C4-2B (cell line): ENCODE data around the gene MCF2.
"Not testable (repeated sequence)": the region's sequence is repeated elsewhere in the genome, so short reads cannot be mapped to it uniquely, and the experiment has no call there.

Experiments used
- H3K27ac ChIP-seq: fragments of 450-650 bp; 2 replicates; pipeline ENCODE4 v1.5.1; 2017
- ZFX ChIP-seq: fragments of 450-650 bp; IDR thresholded peaks from 2 replicates; pipeline ENCODE4 v1.6.1; 2017
- TF ChIP-seq, protein P1 (sequence below): fragments of 450-650 bp; conservative IDR thresholded peaks from 2 replicates; pipeline ENCODE4 v1.5.1; 2017; ENCODE audit warnings: mild to moderate bottlenecking

MCF2 gene

DNA sequence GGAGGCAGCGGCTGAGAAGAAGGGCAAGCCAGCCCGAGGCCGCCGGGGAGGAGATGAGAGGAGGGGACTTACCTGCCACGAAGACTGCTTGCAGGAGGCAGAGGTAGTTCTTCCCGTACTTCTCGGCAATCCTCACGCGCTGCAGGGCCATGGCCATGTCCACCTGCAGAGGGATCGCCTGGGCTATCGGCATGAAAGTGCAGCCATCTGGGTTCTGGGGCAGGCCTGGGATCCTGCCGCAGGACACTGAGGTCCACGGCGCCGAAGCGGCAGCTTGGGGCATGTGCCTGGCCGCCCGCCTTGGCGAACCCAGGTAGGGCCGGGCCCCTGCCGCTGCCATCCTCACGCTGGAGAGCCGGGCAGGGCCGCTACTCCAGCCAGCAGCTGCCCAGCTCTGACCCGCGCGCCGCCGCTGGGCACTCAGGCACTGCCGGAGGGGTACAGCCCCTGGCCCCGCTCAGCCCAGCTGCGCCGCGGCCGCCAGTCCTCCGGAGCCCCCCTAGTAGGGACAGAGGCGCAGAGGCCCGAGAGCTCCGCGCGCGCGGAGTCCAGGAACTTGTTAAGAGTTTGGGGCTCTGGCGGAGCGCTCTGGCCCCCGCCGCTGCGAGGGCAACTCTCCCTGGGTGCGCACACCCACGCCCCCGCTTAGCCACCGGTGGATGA lies 16.0 kb downstream of the MCF2 start:
- H3K27ac ChIP-seq = no peak overlapping the region
- no peak for TF ChIP-seq ZFX
- TF ChIP-seq, protein P1, sequence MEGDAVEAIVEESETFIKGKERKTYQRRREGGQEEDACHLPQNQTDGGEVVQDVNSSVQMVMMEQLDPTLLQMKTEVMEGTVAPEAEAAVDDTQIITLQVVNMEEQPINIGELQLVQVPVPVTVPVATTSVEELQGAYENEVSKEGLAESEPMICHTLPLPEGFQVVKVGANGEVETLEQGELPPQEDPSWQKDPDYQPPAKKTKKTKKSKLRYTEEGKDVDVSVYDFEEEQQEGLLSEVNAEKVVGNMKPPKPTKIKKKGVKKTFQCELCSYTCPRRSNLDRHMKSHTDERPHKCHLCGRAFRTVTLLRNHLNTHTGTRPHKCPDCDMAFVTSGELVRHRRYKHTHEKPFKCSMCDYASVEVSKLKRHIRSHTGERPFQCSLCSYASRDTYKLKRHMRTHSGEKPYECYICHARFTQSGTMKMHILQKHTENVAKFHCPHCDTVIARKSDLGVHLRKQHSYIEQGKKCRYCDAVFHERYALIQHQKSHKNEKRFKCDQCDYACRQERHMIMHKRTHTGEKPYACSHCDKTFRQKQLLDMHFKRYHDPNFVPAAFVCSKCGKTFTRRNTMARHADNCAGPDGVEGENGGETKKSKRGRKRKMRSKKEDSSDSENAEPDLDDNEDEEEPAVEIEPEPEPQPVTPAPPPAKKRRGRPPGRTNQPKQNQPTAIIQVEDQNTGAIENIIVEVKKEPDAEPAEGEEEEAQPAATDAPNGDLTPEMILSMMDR = no peak

DNA sequence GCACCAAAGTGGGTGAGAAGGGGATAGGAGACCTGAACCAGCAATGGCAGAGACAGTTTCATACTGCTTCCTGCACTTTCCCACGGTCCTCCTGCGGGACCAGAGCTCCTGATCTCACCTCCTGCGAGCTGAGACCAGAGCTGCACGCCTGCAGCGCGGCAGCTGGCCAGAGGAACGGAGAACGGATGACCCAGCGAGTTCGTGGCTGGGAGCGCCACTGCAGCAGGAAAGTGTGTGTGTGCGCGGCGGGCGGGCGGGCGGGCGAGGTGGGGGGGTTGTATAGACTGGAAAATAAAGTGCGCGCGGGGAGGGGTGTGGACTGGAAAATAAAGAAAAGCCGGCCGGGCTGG lies 16.5 kb downstream of the MCF2 start:
- no peak overlapping the region for H3K27ac ChIP-seq
- TF ChIP-seq, protein P1 = no peak
- TF ChIP-seq ZFX = no peak

DNA sequence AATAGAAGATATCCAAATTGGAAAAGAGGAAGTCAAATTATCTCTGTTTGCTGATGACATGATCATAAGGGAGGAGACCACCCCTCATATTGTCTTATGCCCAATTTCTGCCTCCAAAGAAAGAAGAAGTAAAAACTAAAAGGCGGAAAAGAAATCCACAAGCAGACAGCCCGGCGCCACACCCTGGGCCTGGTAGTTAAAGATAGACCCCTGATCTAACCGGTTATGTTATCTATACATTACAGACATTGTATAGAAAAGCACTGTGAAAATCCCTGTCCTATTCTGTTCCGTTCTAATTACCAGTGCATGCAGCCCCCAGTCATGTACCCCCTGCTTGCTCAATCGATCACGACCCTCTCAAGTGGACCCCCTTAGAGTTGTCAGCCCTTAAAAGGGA lies 22.8 kb downstream of the MCF2 start:
- not testable (repeated sequence) for H3K27ac ChIP-seq

DNA sequence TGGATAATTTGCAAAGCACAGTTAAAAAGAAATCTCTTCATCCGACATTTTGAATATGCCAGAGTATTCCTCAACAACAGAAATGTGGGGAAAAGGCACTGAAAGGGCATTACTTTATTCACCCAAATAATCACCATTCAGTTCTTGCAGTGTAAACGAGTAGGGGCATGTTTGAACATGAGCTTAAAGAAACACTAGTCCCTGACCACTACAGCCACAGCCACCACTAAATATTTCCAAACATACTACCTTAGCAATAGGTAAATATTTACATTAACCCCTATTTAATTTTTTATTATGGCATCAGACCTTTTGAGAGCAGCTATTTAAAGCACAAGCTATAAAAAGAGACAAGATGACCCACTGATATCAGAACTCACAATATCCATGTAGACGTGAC lies 27.6 kb downstream of the MCF2 start:
- H3K27ac ChIP-seq = no peak overlapping the region
- TF ChIP-seq, protein P1 = no peak
- TF ChIP-seq ZFX = no peak

DNA sequence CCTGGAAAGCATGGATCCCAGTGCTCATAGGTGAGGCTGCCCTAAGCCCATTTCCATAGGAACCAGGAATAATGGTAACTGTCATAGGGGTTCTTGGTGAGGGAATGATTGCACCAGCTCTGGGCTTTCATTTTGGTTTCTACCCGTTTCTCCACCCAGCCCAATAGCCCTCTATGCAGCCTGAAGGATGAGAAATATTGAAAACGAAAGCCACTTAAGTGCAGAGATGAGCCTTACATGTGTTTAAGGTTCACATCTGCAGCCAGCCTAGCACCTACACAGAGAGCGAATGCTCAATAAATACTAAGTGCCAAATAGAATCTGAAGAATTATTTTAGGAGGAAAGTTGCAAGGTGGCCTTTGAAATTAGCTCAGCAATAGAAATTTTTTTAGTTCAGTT lies 60.4 kb downstream of the MCF2 start:
- TF ChIP-seq, protein P1 = no peak
- no peak for TF ChIP-seq ZFX
- H3K27ac ChIP-seq = no peak overlapping the region

DNA sequence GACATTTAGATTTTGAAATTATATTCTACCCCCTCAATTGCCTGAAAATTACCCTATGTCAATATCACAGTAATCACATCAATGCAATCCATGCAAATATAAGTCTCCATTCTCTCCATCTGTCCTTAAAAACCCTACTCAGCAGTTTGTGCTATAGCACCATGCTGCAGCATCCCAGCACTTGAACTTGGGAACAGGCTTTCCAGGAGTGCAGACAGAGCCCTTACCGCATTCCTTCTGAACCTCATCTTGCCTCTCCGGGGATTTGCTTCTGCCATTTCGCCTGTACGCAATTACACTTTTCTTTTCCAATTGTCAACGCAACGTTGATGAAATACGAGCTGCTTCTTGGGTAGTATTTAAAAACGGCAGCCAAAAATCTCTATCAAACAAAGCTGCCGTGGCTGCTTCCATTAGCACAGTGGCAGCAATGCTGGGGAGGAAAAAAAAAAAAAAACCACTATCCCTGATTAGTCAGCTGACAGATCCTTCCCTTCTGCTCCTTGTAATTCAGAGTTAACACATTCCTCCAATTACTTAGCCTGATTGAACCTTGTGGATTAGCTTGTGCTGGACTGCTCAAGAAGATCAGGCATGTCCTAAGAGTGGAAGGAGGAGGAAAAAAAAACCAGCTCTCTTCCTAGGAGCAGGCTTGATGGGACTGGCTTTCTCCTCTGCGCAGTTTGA lies 65.6 kb downstream of the MCF2 start:
- H3K27ac ChIP-seq = no peak overlapping the region
- TF ChIP-seq, protein P1 = no peak
- TF ChIP-seq ZFX = no peak

DNA sequence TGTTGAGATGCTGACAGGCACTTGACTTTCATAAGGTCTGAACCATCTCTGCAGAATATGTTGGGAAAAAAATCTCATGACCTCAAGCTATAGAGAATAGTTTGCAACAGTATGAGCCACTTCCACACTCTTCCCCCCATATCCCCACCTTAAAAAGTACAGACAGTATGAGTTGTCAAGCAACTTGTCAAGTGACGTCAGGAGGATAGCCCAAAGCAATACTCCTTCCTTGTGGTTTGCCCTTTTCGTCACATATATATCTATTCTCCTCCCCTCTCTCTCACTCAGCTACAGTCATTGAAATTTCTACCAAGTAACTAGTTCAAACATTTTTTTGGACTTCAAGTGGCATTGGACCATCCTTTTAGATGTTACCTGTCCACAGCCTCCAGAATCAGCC lies 67.7 kb downstream of the MCF2 start:
- TF ChIP-seq, protein P1 = no peak
- no peak for TF ChIP-seq ZFX
- H3K27ac ChIP-seq = no peak overlapping the region

DNA sequence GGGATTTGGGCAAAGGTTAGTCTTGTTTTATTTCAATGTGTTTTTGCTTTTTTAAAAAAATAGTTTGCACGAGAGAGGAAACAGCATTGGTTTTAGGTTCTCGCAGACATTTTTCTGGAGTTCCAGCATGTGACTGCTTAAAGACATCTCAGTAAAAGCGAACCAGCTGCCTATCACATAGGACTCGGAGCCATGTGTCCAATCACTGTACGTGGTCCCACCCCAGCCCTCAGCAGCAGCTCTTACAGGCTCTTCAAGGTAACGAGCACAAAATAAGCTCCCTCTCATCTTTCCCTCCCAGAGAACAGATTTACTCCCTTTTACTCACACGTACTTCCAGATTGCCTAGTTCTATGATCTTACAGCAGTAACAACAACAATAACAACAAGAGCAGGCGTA lies 68.7 kb downstream of the MCF2 start:
- no peak for TF ChIP-seq ZFX
- TF ChIP-seq, protein P1 = no peak
- H3K27ac ChIP-seq = no peak overlapping the region
